HL-60 (cell line): ENCODE data around the gene TSHZ2.

Experiments
- DNase-seq, 2 experiments: peaks; one replicate each; pipeline ENCODE4 v3.0.0-alpha.2; 2010 to 2020; ENCODE audit warnings: low read depth in 1 of 2, low spot score in 1 of 2
- H3K27ac ChIP-seq: fragments of 250-450 bp; sonication (Bioruptor Pico); replicated peaks from 2 replicates; pipeline ENCODE4 v1.5.1; 2020; ENCODE audit warnings: mild to moderate bottlenecking, moderate library complexity
- H3K27me3 ChIP-seq: fragments of 250-450 bp; sonication (Bioruptor Pico); 2 replicates; pipeline ENCODE4 v1.5.1; 2021; ENCODE audit warnings: mild to moderate bottlenecking, moderate library complexity; ENCODE audit not compliant: insufficient read depth, poor library complexity, severe bottlenecking
- H3K4me3 ChIP-seq: replicated peaks from 2 replicates; pipeline ENCODE4 v1.5.1; 2011; ENCODE audit warnings: mild to moderate bottlenecking, control low read depth, low read length; ENCODE audit not compliant: insufficient read depth
- CTCF ChIP-seq: IDR thresholded peaks from one replicate; pipeline ENCODE4 v1.5.1; 2011; ENCODE audit warnings: low read length, control low read depth, inconsistent platforms; ENCODE audit not compliant: insufficient read depth
- GABPA ChIP-seq: IDR thresholded peaks from 2 replicates; pipeline ENCODE4 v1.6.1; 2012; ENCODE audit warnings: low read depth
- POLR2AphosphoS5 ChIP-seq: IDR thresholded peaks from 2 replicates; pipeline ENCODE4 v1.6.1; 2012; ENCODE audit warnings: low read depth
- REST ChIP-seq: IDR thresholded peaks from 2 replicates; pipeline ENCODE4 v1.6.1; 2012; ENCODE audit warnings: low read depth; ENCODE audit not compliant: insufficient replicate concordance
- SPI1 ChIP-seq: IDR thresholded peaks from 2 replicates; pipeline ENCODE4 v1.6.1; 2012; ENCODE audit warnings: low read depth, mild to moderate bottlenecking, borderline replicate concordance

Gene TSHZ2

GRCh38 chr20:53359425-53359824 lies 387.3 kb downstream of the TSHZ2 start:
- TF ChIP-seq CTCF (no peak), POLR2AphosphoS5 (no peak), REST (no peak), GABPA (no peak), SPI1 (no peak)
- Histone ChIP-seq H3K4me3 (no peak overlapping the region), H3K27ac (no peak overlapping the region), H3K27me3 (no peaks in the 10 kb centered on the region)
- no peak for DNase-seq

- Histone ChIP-seq H3K27ac (no peak overlapping the region), H3K4me3 (no peak overlapping the region), H3K27me3 (no peaks in the 10 kb centered on the region)
- no peak for DNase-seq
- TF ChIP-seq REST (no peak), GABPA (no peak), POLR2AphosphoS5 (no peak), SPI1 (no peak), CTCF (no peak)
Observed at GRCh38 chr20:53360852-53361251, 388.7 kb downstream of the TSHZ2 start.

- Histone ChIP-seq H3K27ac (no peak overlapping the region), H3K4me3 (no peak overlapping the region), H3K27me3 (no peaks in the 10 kb centered on the region)
- no peak for DNase-seq
- TF ChIP-seq REST (no peak), GABPA (no peak), POLR2AphosphoS5 (no peak), CTCF (no peak), SPI1 (no peak)
Observed at GRCh38 chr20:53362736-53363135, 390.6 kb downstream of the TSHZ2 start.
